Head of caudate nucleus (tissue), 42 donors: Measurements from ENCODE around the gene INPP4B.

Experiments
- DNase-seq, 42 donors: peaks; one replicate each; pipeline versions ENCODE4 v3.0.0 to v3.0.0-alpha.2; 2020 to 2021; ENCODE audit warnings: mixed read lengths in 7 of 42
- intact Hi-C: fragments of 100-400 bp; cut with DNase I; formaldehyde crosslinking; loops from one replicate; pipeline ENCODE4 v1.15.0; 2022

The INPP4B gene

GRCh38 chr4:142350871-142351270 lies 495.2 kb downstream of the INPP4B start:
- no peak for DNase-seq
- intact Hi-C loops, result no loop called here

- no peak for DNase-seq
- intact Hi-C loops, result no loop called here
Observed at GRCh38 chr4:142348613-142349021, 497.5 kb downstream of the INPP4B start.

GRCh38 chr4:142347241-142347640 lies 498.9 kb downstream of the INPP4B start:
- intact Hi-C loops, result no loop called here
- no peak for DNase-seq

- intact Hi-C loops, result no loop called here
- DNase-seq, result no peak
Observed at GRCh38 chr4:142345924-142346323, 500.2 kb downstream of the INPP4B start.

GRCh38 chr4:142341268-142341667 lies 504.8 kb downstream of the INPP4B start:
- DNase-seq, result no peak
- intact Hi-C loops, result no loop called here

- intact Hi-C loops, result no loop called here
- no peak for DNase-seq
Observed at GRCh38 chr4:142339053-142339452, 507.0 kb downstream of the INPP4B start.

- no peak for DNase-seq
- intact Hi-C loops, result no loop called here
Observed at GRCh38 chr4:142336251-142336934, 509.7 kb downstream of the INPP4B start.

- intact Hi-C loops, result no loop called here
Observed at GRCh38 chr4:142334931-142335330, 511.2 kb downstream of the INPP4B start.

GRCh38 chr4:142331646-142332045 lies 514.5 kb downstream of the INPP4B start:
- no peak for DNase-seq
- intact Hi-C loops, result no loop called here

More at GRCh38 chr4:142334931-142335330, 511.2 kb downstream of the INPP4B start:
- no peak for DNase-seq

GRCh38 chr4:142331132-142331531 lies 515.0 kb downstream of the INPP4B start:
- intact Hi-C loops, result no loop called here

GRCh38 chr4:142330311-142330710 lies 515.8 kb downstream of the INPP4B start:
- no peak for DNase-seq
- intact Hi-C loops, result no loop called here

More at GRCh38 chr4:142331132-142331531, 515.0 kb downstream of the INPP4B start:
- no peak for DNase-seq

- DNase-seq, result no peak
- intact Hi-C loops, result no loop called here
Observed at GRCh38 chr4:142329313-142329712, 516.8 kb downstream of the INPP4B start.

GRCh38 chr4:142326181-142326580 lies 519.9 kb downstream of the INPP4B start:
- no peak for DNase-seq
- intact Hi-C loops, result no loop called here

GRCh38 chr4:142324572-142324971 lies 521.5 kb downstream of the INPP4B start:
- intact Hi-C loops, result no loop called here
- DNase-seq, result no peak

- DNase-seq, result no peak
- intact Hi-C loops, result no loop called here
Observed at GRCh38 chr4:142322996-142323395, 523.1 kb downstream of the INPP4B start.

- no peak for DNase-seq
- intact Hi-C loops, result no loop called here
Observed at GRCh38 chr4:142318280-142318679, 527.8 kb downstream of the INPP4B start.

GRCh38 chr4:142316913-142317312 lies 529.2 kb downstream of the INPP4B start:
- DNase-seq, result no peak

GRCh38 chr4:142316025-142316424 lies 530.1 kb downstream of the INPP4B start:
- intact Hi-C loops, result no loop called here
- no peak for DNase-seq

More at GRCh38 chr4:142316913-142317312, 529.2 kb downstream of the INPP4B start:
- intact Hi-C loops, result no loop called here

GRCh38 chr4:142314686-142315085 lies 531.4 kb downstream of the INPP4B start:
- intact Hi-C loops, result no loop called here
- DNase-seq, result no peak

GRCh38 chr4:142314247-142314646 lies 531.9 kb downstream of the INPP4B start:
- no peak for DNase-seq
- intact Hi-C loops, result no loop called here

GRCh38 chr4:142312391-142312790 lies 533.7 kb downstream of the INPP4B start:
- DNase-seq, result no peak
- intact Hi-C loops, result no loop called here
